Stimulated activated naive CD4-positive, alpha-beta T cell (primary cell): ENCODE data around the gene CCSER1.
"Not testable (repeated sequence)": the region's sequence is repeated elsewhere in the genome, so short reads cannot be mapped to it uniquely, and the experiment has no call there.

Source experiments
- DNase-seq, 6 experiments: peaks; one replicate each; lab custom pipeline; 2025; lab: John Stamatoyannopoulos, UW

The CCSER1 gene

DNA sequence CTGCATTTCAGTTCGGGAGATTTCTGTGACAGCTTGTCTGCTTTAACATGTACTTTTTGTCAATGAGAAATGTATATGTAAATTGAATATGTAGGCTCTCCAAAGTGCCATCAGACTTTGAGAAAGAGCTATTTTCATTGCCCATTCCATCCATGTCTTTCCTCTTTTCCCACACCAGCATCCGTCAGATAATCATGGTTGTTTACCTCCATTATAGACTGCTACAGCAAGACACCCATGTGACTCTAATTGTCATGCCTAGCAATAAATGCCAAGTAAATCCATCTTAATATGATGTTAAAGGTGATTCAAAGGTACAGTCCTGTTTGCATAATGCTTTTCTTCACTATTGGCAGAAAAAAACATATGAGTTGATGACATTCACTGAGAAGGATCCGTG lies 1157.3 kb downstream of the CCSER1 start:
- no peak for DNase-seq

GRCh38 chr4:91285487-91285886 lies 1158.3 kb downstream of the CCSER1 start:
- DNase-seq, result no peak

DNA sequence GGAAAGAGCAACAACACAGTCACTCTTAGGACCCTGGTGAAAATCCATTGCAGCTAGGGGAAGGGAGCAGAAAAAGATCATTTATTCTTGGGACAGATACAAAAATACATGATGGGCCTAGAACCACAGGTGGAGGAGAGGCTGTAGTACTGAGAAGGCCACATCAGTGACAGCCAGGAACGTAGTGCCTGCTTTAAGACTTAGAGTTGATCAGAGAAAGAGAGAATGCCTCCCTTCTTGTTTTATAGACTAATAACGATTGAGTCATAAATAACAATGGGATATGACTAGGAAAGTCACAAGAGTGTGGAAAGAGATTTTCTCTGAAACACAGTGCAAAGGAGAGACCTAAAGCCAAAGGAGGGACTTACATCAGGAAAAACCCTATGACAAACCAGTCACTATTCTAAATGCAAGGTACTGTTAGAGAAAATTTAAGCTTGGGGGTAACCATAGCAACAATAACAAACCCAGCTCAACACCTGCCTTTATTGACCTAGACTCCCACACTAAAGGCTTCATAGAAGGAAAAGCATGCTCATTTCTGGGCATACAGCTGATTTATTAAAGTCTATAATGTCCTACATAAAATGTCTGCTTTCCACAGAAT lies 1161.6 kb downstream of the CCSER1 start:
- DNase-seq, result no peak

GRCh38 chr4:91298156-91298700 lies 1171.0 kb downstream of the CCSER1 start:
- DNase-seq, result no peak

- no peak for DNase-seq
Measured at GRCh38 chr4:91298824-91299223, 1171.6 kb downstream of the CCSER1 start.

- no peak for DNase-seq
Measured at GRCh38 chr4:91302120-91302519, 1174.9 kb downstream of the CCSER1 start.

DNA sequence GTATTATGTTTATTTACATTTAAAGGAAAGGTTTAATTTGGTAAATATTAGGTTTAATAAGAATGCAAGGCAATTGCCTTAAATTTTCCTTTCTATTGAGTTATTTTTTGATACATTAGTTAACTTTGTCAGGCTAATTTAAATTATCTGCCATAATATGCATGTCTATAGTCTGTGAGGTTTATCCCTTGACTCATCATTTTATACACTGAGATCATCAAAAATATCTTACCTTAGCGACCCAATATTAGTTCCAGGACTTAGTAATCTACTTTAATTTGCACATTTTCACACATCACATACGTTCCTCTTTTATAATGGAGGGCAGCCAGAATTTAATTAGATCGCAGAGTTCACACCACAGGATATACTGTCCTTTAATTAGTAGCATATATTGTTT lies 1177.1 kb downstream of the CCSER1 start:
- DNase-seq, result no peak

GRCh38 chr4:91317434-91317833 lies 1190.2 kb downstream of the CCSER1 start:
- no peak for DNase-seq

GRCh38 chr4:91319556-91320268 lies 1192.5 kb downstream of the CCSER1 start:
- DNase-seq, result no peak

DNA sequence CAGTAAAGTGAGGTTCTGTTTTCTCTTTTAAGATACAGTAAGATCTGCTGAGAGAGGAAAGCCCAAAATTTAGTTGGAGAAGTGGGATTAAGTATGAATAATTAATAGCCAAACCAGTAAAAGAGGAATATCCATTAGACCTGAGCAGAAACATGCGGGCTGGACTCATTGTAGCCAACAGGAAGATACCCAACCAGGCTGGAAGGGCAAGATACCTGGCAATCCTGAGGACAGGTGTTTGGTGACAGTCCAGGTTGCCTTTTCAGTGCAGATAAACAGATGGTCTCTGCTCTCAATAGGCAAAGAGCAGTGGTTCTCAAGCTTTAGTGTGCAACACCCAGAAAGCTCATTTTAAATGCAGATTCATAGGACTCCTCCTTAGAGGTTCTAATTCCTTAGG lies 1195.8 kb downstream of the CCSER1 start:
- DNase-seq, result no peak

GRCh38 chr4:91325495-91325894 lies 1198.3 kb downstream of the CCSER1 start:
- no peak for DNase-seq

DNA sequence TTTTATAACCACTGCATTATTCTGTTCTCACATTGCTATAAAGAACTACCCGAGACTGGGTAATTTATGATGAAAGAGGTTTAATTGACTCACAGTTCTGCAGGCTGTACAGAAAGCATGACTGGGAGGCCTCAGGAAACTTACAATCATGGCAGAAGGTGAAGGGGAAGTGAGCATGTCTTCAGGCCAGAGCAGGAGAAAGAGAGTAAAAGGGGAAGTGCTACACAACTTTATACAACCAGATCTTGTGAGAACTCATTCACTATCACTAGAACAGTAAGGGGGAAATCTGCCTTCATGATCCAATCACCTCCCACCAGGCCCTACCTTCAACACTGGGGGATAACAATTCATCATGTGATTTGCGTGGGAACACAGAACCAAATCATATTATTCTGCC lies 1199.0 kb downstream of the CCSER1 start:
- not testable (repeated sequence) for DNase-seq

DNA sequence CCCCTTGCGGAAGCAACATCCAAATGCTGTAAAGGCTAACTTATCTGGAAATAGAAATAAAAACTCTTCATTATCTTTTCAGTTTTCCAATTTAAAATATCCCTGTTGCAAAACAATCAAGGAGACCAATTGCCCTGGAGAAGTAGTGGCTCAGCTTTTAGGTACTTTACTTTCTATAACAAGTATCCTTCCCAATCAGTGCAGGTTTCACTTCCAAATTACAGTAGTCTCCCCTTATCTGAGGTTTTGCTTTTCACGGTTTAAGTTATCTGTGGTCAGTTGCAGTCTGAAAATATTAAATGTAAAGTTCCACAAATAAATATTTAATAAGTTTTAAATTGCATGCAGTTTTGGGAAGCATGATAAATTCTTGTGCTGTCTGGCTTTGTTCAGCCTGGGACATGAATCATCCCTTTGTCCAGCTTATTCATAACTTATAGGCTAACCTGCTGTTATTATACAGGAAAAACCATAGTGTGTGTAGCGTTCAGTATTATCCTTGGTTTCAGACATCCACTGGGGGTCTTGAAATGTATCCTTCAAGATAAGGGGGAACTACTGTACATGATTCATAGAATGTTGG lies 1203.5 kb downstream of the CCSER1 start:
- no peak for DNase-seq

DNA sequence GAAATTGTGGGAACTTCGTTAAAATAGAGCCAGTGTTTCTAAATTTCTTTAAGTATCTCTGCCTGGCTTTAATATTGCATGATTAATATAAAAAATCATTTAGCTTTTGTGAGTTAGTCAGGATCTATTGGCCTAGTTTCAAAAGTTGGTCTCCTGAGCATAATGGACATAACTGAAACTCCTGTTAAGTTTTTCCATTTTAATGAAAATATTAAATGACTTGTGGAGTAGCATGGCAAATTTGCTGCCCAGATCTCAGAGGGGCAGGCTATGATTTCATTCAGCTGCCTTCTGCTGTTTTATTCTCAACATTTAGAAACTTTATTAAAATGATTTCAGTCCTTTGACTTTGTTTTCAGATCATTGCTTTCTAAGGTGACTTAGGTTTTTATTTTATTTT lies 1213.6 kb downstream of the CCSER1 start:
- no peak for DNase-seq

DNA sequence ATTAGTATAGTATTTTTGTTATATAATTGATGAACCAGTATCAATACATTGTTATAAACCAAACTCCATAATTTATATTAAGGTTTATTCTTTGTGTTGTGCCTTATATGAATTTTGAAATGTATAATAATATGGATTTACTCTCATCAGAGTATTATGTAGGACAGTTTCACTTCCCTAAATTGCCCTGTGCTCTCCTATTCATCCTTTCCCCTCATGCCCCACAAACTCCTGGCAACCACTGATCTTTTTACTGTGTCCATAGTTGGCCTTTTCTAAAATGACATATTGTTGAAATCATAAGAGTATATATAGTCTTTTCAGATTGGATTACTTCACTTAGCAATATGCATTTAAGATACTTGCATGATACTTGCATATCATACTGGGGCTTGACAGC lies 1218.4 kb downstream of the CCSER1 start:
- DNase-seq, result no peak

DNA sequence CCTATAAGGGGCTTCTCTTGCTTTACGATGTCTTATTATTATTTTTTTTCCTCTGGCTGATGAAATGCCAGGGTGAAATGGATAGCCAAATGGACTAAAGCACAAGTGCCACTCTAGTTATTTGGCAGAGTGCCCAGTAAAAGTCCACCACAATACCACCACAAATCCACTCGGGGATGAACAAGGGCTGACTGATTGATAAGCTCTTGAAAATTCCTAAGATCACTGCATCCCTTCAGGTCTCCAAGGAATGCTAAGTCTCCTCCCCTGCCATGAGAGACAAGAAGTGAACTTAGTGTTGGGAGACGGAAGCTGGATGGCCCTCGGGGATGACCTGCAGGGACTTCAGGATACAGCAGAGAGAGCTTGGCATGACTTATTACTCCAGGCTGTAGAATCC lies 1229.3 kb downstream of the CCSER1 start:
- DNase-seq, result not testable (repeated sequence)

DNA sequence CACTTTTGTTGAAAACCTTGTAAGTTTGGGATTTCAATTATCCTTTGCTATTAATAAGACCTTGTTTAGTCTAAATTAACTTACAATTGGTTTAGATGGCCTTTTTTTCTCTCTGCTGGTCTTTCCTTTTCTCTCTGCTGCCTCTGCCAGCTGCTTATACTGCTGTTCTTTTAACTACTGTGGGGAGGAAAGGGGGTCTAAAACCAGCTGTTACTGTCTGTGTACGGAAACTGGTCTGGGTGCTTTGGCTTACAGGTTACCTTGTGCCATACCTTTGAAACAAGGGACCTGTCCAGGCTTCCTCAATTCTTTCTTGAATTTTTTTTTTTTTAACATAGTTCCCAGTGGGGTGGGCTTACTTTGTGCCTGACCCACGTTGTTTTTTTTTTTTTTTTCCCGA lies 1230.8 kb downstream of the CCSER1 start:
- DNase-seq, result not testable (repeated sequence)

- not testable (repeated sequence) for DNase-seq
Measured at GRCh38 chr4:91358621-91359020, 1231.4 kb downstream of the CCSER1 start.

DNA sequence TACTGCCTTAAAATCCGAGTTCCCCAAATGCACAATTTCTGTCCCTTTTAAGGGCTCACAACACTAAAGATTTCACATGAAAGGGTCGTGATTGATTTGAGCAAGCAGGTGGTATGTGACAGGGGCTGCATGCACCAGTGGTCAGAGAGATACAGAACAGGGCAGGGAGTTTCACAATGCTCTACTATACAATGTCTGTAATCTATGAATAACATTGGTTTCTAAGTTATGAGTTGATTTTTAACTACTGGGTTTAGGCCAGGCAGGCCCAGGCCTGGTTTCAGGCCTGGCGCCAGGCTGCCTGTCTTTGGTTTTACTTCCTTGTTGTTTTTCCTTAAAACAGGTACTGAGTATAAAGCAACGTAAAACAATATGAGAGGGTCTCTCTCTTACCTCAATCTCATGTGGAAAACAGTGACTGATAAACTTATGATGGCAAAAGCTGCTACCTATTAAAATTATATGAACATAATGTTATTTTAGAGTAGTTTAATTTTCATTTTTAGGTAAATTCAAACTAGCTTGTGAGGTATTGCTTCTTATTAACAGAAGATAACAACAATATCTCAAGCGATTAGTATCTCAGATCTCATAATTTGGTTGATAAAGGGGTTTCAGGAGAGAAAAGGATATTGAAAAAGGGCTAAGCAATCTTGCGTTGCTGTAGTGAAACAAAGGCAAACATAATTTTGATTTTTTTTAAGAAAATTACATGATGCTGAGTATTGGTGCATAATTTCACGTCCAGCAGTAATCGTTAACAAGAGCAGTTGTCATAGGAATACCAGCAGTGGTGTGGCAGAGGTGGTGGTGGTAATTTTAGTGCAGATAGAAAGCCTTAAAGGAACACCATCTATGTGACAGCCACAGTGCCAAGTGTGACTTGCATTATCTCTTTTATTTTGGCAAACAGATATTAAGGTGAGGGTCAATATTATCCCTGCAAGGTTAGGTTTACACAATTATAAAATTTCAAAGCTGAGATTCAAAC lies 1232.1 kb downstream of the CCSER1 start:
- no peak for DNase-seq

DNA sequence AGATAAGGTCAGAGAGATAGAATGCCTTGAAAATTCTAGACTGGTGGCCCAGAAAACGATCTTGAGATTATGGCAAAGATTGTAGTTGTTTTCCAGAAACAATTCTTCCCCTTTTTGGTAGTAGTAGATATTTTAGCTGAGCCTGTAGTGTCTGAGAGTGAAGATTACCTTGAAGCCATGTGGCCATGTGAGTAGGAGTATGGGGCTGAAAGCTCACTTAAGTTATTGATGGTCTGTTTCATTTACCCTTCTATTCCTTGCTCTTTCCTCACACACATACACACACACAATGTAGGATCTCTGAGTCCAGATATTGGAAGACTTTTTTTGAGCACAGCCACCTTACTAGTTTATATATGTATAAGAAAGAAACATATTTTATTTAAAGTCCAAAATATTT lies 1234.9 kb downstream of the CCSER1 start:
- no peak for DNase-seq

DNA sequence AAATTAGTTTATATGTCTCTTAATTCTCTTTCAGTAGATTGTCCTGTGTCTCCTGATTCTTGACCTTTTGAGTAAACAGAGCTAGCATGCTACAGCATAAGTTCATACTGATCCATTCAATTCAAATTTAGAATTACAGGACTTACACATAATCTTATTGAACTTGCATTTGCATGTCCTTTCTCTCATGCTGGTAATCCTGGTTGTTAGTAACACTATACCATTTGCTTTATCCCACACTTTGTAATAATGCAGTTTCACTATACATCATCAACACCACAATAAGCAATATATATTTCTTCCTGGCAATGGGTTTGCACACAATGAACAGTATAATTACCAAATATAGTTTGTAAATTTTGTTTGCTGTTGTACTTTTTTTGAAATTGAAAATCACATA lies 1239.4 kb downstream of the CCSER1 start:
- DNase-seq, result no peak

- no peak for DNase-seq
Measured at GRCh38 chr4:91369116-91369515, 1241.9 kb downstream of the CCSER1 start.
